ENCODE data around the gene NSRP1.

Gene NSRP1

GRCh38 chr17:30173649-30174048 is 57.0 kb downstream of the NSRP1 start:
- TF ChIP-seq EZH2phosphoT487 (IDR thresholded peaks at IDR 0.05; ENCODE audit: borderline replicate concordance, low read length) (no peak), CTCF (IDR thresholded peaks at IDR 0.05; ENCODE audit: low read depth, low read length, poor library complexity, severe bottlenecking) (no peak)
- Histone ChIP-seq H3K36me3 (ENCODE audit: control insufficient read depth, low read length) (peaks cover 78% of the 10 kb centered on the region), H3K9me3 (ENCODE audit: control insufficient read depth, insufficient read depth, low read length) (no peaks in the 10 kb centered on the region)

GRCh38 chr17:30174556-30174955 is 57.9 kb downstream of the NSRP1 start:
- Histone ChIP-seq H3K4me2 (ENCODE audit: low read length) (no peak overlapping the region), H3K27me3 (ENCODE audit: control insufficient read depth, low read length) (no peaks in the 10 kb centered on the region), H3K79me2 (ENCODE audit: control insufficient read depth, low read length) (peaks cover 6% of the 10 kb centered on the region), H3F3A (ENCODE audit: control insufficient read depth, insufficient read depth) (peaks cover 2% of the 10 kb centered on the region; the same call in 1 of the 2 replicates), H3K4me3 (ENCODE audit: low read length) (no peak overlapping the region), H3K9me3 (ENCODE audit: control insufficient read depth, insufficient read depth, low read length) (no peaks in the 10 kb centered on the region), H3K4me1 (ENCODE audit: control insufficient read depth, low read length) (peaks cover 8% of the 10 kb centered on the region; the same call in 1 of the 2 replicates), H3K36me3 (ENCODE audit: control insufficient read depth, low read length) (peaks cover 77% of the 10 kb centered on the region), H4K20me1 (ENCODE audit: control insufficient read depth, insufficient read depth, low read depth, low read length) (no peaks in the 10 kb centered on the region), H3K27ac (ENCODE audit: low read depth, low read length) (no peak overlapping the region), H3K9me2 (replicated peaks; ENCODE audit: control insufficient read depth, low read length) (no peaks in the 10 kb centered on the region)
- no peak for TF ChIP-seq CTCF (IDR thresholded peaks at IDR 0.05; ENCODE audit: low read depth, low read length, poor library complexity, severe bottlenecking)
- TF ChIP-seq EZH2phosphoT487 (IDR thresholded peaks at IDR 0.05; ENCODE audit: borderline replicate concordance, low read length), result no peak

More at GRCh38 chr17:30173649-30174048, 57.0 kb downstream of the NSRP1 start:
- no peaks in the 10 kb centered on the region for H4K20me1 ChIP-seq (ENCODE audit: control insufficient read depth, insufficient read depth, low read depth, low read length)
- H3K27me3 ChIP-seq (ENCODE audit: control insufficient read depth, low read length), result no peaks in the 10 kb centered on the region
- H3K4me2 ChIP-seq (ENCODE audit: low read length), result no peak overlapping the region
- no peak overlapping the region for H3K4me3 ChIP-seq (ENCODE audit: low read length)
- H3K79me2 ChIP-seq (ENCODE audit: control insufficient read depth, low read length), result peaks cover 13% of the 10 kb centered on the region
- no peaks in the 10 kb centered on the region for H3K9me2 ChIP-seq (replicated peaks; ENCODE audit: control insufficient read depth, low read length)
- H3K27ac ChIP-seq (ENCODE audit: low read depth, low read length), result no peak overlapping the region
- H3F3A ChIP-seq (ENCODE audit: control insufficient read depth, insufficient read depth), result peaks cover 2% of the 10 kb centered on the region; the same call in 1 of the 2 replicates
- H3K4me1 ChIP-seq (ENCODE audit: control insufficient read depth, low read length), result peaks cover 8% of the 10 kb centered on the region; the same call in 1 of the 2 replicates

DNA sequence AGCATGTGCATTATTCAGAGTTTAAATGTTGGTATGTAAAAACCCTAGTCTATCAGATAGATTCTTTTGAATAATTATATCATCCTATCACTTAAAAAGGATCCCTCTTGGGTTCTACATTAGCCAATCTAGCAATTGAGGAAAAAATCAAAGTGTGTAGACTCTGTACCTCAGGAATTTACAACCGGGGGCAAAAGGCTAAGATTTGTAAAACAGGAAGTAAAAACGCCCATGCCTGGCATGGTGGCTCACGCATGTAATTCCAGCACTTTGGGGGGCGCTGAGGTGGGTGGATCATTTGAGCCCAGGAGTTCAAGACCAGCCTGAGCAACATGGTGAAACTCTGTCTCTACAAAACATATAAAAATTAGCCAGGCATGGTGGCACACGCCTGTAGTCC is 60.2 kb downstream of the NSRP1 start:
- Histone ChIP-seq H3K4me2 (ENCODE audit: low read length) (no peak overlapping the region), H3K27me3 (ENCODE audit: control insufficient read depth, low read length) (no peaks in the 10 kb centered on the region), H4K20me1 (ENCODE audit: control insufficient read depth, insufficient read depth, low read depth, low read length) (no peaks in the 10 kb centered on the region), H3K36me3 (ENCODE audit: control insufficient read depth, low read length) (peaks cover 90% of the 10 kb centered on the region), H3K9me2 (replicated peaks; ENCODE audit: control insufficient read depth, low read length) (no peaks in the 10 kb centered on the region), H3K27ac (ENCODE audit: low read depth, low read length) (no peak overlapping the region), H3K4me3 (ENCODE audit: low read length) (no peak overlapping the region), H3K79me2 (ENCODE audit: control insufficient read depth, low read length) (no peaks in the 10 kb centered on the region), H3K9me3 (ENCODE audit: control insufficient read depth, insufficient read depth, low read length) (no peaks in the 10 kb centered on the region), H3K4me1 (ENCODE audit: control insufficient read depth, low read length) (no peaks in the 10 kb centered on the region), H3F3A (ENCODE audit: control insufficient read depth, insufficient read depth) (no peaks in the 10 kb centered on the region; the same call in 1 of the 2 replicates)
- TF ChIP-seq EZH2phosphoT487 (IDR thresholded peaks at IDR 0.05; ENCODE audit: borderline replicate concordance, low read length) (no peak), CTCF (IDR thresholded peaks at IDR 0.05; ENCODE audit: low read depth, low read length, poor library complexity, severe bottlenecking) (no peak)

Data from DOHH2 (cell line).